WTC11 (cell line): ENCODE results near the gene SH3D19. TPM values are rescaled to one million over a fixed set of nuclear protein-coding genes. Genes with fewer than 3 reads are reported as not detected.

ENCODE experiments used
- ATAC-seq: fragments of 200-7000 bp; cut with Tn5 transposase; 2 replicates; pipeline ENCODE4 v1.10.0; 2021; ENCODE audit warnings: mild to moderate bottlenecking, moderate library complexity
- CTCF ChIA-PET: fragments of 300-600 bp; sonication (Branson Sonifier 250); formaldehyde crosslinking; loops from one replicate; lab custom pipeline; 2021; ENCODE audit warnings: antibody characterized with exemption; lab: Charles Lee
- POLR2A ChIA-PET: fragments of 350-600 bp; sonication (Branson Sonifier 250); formaldehyde crosslinking; loops from one replicate; lab custom pipeline; 2021; ENCODE audit warnings: antibody characterized with exemption; lab: Charles Lee
- DNase-seq: peaks from one replicate; pipeline ENCODE4 v3.0.0; 2021; ENCODE audit warnings: low spot score
- H3K27ac Mint-ChIP-seq: 2 replicates; pipeline ENCODE4 v1.8.0; 2021; ENCODE audit warnings: mixed read lengths
- H3K27me3 Mint-ChIP-seq: 2 replicates; pipeline ENCODE4 v1.8.0; 2021; ENCODE audit warnings: low read depth, mild to moderate bottlenecking, moderate library complexity, mixed read lengths
- H3K36me3 Mint-ChIP-seq: 2 replicates; pipeline ENCODE4 v1.8.0; 2021; ENCODE audit warnings: mixed read lengths
- H3K4me1 Mint-ChIP-seq: 2 replicates; pipeline ENCODE4 v1.8.0; 2022; ENCODE audit warnings: mixed read lengths
- H3K4me3 Mint-ChIP-seq: 2 replicates; pipeline ENCODE4 v1.8.0; 2021; ENCODE audit warnings: mild to moderate bottlenecking, moderate library complexity, mixed read lengths
- H3K9me3 Mint-ChIP-seq: 2 replicates; pipeline ENCODE4 v1.8.0; 2021; ENCODE audit warnings: mixed read lengths
- ARID4B ChIP-seq: sonication (generic); formaldehyde crosslinking; IDR thresholded peaks from 2 replicates; pipeline ENCODE4 v1.8.0; 2023; ENCODE audit warnings: missing genetic modification reagents, mild to moderate bottlenecking, borderline replicate concordance
- ATF3 ChIP-seq: sonication (generic); formaldehyde crosslinking; conservative IDR thresholded peaks from 2 replicates; pipeline ENCODE4 v1.8.1; 2022; ENCODE audit warnings: mild to moderate bottlenecking, missing genetic modification reagents
- CBFB ChIP-seq: sonication (generic); formaldehyde crosslinking; IDR thresholded peaks from 2 replicates; pipeline ENCODE4 v1.8.1; 2022; ENCODE audit warnings: mild to moderate bottlenecking, low read depth, missing genetic modification reagents
- CTCF ChIP-seq: fragments of 200-600 bp; IDR thresholded peaks from 2 replicates; pipeline ENCODE4 v1.8.0; 2022; ENCODE audit warnings: antibody characterized with exemption
- ERG ChIP-seq: fragments of 250-450 bp; sonication (Bioruptor Pico); IDR thresholded peaks from 2 replicates; pipeline ENCODE4 v1.8.0; 2021; ENCODE audit warnings: mild to moderate bottlenecking
- ESRRA ChIP-seq: sonication (generic); formaldehyde crosslinking; IDR thresholded peaks from 2 replicates; pipeline ENCODE4 v1.8.1; 2022; ENCODE audit warnings: mild to moderate bottlenecking, missing genetic modification reagents, borderline replicate concordance
- ETV6 ChIP-seq: sonication (generic); formaldehyde crosslinking; IDR thresholded peaks from 2 replicates; pipeline ENCODE4 v1.8.1; 2022; ENCODE audit warnings: mild to moderate bottlenecking, missing genetic modification reagents
- FOXK1 ChIP-seq: sonication (generic); formaldehyde crosslinking; IDR thresholded peaks from 2 replicates; pipeline ENCODE4 v1.8.0; 2022; ENCODE audit warnings: mild to moderate bottlenecking, moderate library complexity, missing genetic modification reagents
- FOXP1 ChIP-seq: sonication (generic); formaldehyde crosslinking; IDR thresholded peaks from 2 replicates; pipeline ENCODE4 v1.8.0; 2022; ENCODE audit warnings: missing genetic modification reagents, mild to moderate bottlenecking, moderate library complexity, borderline replicate concordance
- JAZF1 ChIP-seq: fragments of 250-450 bp; sonication (Bioruptor Pico); IDR thresholded peaks from 2 replicates; pipeline ENCODE4 v1.9.0; 2021; ENCODE audit warnings: moderate library complexity, mild to moderate bottlenecking, inconsistent platforms
- JUN ChIP-seq: sonication (generic); formaldehyde crosslinking; IDR thresholded peaks from 2 replicates; pipeline ENCODE4 v1.8.0; 2023; ENCODE audit warnings: mild to moderate bottlenecking, missing genetic modification reagents
- KAT7 ChIP-seq: sonication (generic); formaldehyde crosslinking; IDR thresholded peaks from 2 replicates; pipeline ENCODE4 v1.8.1; 2023; ENCODE audit warnings: missing genetic modification reagents, mild to moderate bottlenecking, borderline replicate concordance
- NFE2L1 ChIP-seq: sonication (generic); formaldehyde crosslinking; IDR thresholded peaks from 2 replicates; pipeline ENCODE4 v1.8.1; 2023; ENCODE audit warnings: missing genetic modification reagents
- PREB ChIP-seq: sonication (generic); formaldehyde crosslinking; IDR thresholded peaks from 2 replicates; pipeline ENCODE4 v1.8.1; 2022; ENCODE audit warnings: mild to moderate bottlenecking, missing genetic modification reagents, moderate library complexity, borderline replicate concordance
- SOX15 ChIP-seq: fragments of 250-450 bp; sonication (Bioruptor Pico); IDR thresholded peaks from 2 replicates; pipeline ENCODE4 v1.9.0; 2021; ENCODE audit warnings: mild to moderate bottlenecking
- TEAD1 ChIP-seq: sonication (generic); formaldehyde crosslinking; IDR thresholded peaks from 2 replicates; pipeline ENCODE4 v1.8.0; 2022; ENCODE audit warnings: mild to moderate bottlenecking, missing genetic modification reagents
- TP53 ChIP-seq: sonication (generic); formaldehyde crosslinking; IDR thresholded peaks from 2 replicates; pipeline ENCODE4 v1.8.1; 2023; ENCODE audit warnings: mild to moderate bottlenecking, missing genetic modification reagents
- ZBTB21 ChIP-seq: sonication (generic); formaldehyde crosslinking; IDR thresholded peaks from 2 replicates; pipeline ENCODE4 v1.8.1; 2023; ENCODE audit warnings: mild to moderate bottlenecking, missing genetic modification reagents, borderline replicate concordance
- ZNF138 ChIP-seq: sonication (generic); formaldehyde crosslinking; conservative IDR thresholded peaks from 2 replicates; pipeline ENCODE4 v1.8.1; 2022; ENCODE audit warnings: mild to moderate bottlenecking, moderate library complexity, missing genetic modification reagents
- ZNF425 ChIP-seq: fragments of 250-450 bp; sonication (Bioruptor Pico); conservative IDR thresholded peaks from 2 replicates; pipeline ENCODE4 v1.9.0; 2021; ENCODE audit warnings: mild to moderate bottlenecking
- ZNF671 ChIP-seq: fragments of 250-450 bp; sonication (Bioruptor Pico); IDR thresholded peaks from 2 replicates; pipeline ENCODE4 v1.8.0; 2021; ENCODE audit warnings: mild to moderate bottlenecking
- total RNA-seq: library from RNA; stranded (reverse); gene quantifications from 3 replicates; pipeline ENCODE4 v1.2.3, GENCODE V29; 2021
- TF ChIP-seq, protein P1 (sequence below): sonication (generic); formaldehyde crosslinking; IDR thresholded peaks from 2 replicates; pipeline ENCODE4 v1.8.1; 2023; ENCODE audit warnings: mild to moderate bottlenecking, missing genetic modification reagents, moderate library complexity

SH3D19 gene
- total RNA-seq, 1 experiment from 2014 or later = 41.6 TPM

DNA sequence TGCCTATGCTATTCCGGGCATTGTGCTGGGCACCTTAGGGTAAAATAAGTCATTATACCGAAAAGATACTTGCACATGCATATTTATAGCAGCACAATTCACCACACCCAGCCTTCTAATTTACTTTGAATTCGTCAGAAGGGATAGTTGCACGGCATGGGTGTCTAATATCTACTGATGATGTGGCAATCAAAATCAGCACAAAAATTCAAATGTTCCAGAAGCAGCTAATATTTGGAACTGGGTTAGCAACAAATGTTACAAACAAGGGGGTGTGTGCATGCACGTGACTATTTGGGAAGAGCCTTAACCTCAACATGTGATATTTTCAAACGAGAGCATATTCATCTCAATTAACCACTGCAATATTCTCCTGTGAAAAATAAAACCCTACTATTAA, 128.2 kb downstream of the SH3D19 start (continued):
- TF ChIP-seq ERG (CRISPR knock-in tag) (no peak), PREB (CRISPR knock-in tag) (no peak), ZNF425 (CRISPR knock-in tag) (no peak), ARID4B (CRISPR knock-in tag) (no peak), TP53 (CRISPR knock-in tag) (no peak), JAZF1 (CRISPR knock-in tag) (no peak), ETV6 (CRISPR knock-in tag) (no peak), FOXK1 (no peak)

DNA sequence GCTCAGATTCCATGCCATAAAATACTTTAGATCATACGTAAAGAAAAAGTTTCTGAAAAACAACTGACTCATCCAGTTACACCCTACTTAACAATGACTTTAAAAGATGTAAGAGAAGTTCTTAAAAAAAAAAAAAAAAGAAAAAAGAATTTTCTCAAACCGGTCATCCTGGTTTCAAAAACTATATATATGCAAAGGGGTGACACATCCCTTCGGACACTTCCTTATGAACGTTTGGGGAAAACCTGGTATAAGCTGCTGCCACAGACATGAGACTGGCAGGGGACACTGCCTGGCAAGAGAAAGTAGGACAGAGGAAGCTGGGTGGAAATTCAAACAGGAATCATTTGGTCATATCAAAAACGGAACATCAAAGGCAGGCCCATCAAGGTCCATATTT, 129.6 kb downstream of the SH3D19 start:
- Mint-ChIP-seq H3K27me3 (no peaks in the 10 kb centered on the region), H3K9me3 (peaks cover 16% of the 10 kb centered on the region), H3K4me1 (no peaks in the 10 kb centered on the region), H3K36me3 (peaks cover 18% of the 10 kb centered on the region), H3K27ac (no peak overlapping the region), H3K4me3 (no peak overlapping the region)
- POLR2A ChIA-PET = interaction anchor here (0.7 to 1.2 kb wide), 3 partner anchors 19 to 81 kb away, joined by 3 to 14 read pairs (median 4); partner anchors contain the start of gene PRSS48
- DNase-seq (no peak), ATAC-seq (no peak)
- CTCF ChIA-PET = no interaction called here
- TF ChIP-seq ESRRA = no peak
- TF ChIP-seq ZNF671 = no peak
- TF ChIP-seq ATF3 (CRISPR knock-in tag) = no peak
- TF ChIP-seq, protein P1, sequence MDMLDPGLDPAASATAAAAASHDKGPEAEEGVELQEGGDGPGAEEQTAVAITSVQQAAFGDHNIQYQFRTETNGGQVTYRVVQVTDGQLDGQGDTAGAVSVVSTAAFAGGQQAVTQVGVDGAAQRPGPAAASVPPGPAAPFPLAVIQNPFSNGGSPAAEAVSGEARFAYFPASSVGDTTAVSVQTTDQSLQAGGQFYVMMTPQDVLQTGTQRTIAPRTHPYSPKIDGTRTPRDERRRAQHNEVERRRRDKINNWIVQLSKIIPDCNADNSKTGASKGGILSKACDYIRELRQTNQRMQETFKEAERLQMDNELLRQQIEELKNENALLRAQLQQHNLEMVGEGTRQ (CRISPR knock-in tag) = no peak
- no peak for TF ChIP-seq CTCF
- no peak for TF ChIP-seq FOXP1 (CRISPR knock-in tag)
- no peak for TF ChIP-seq JUN (CRISPR knock-in tag)
- no peak for TF ChIP-seq ZNF138
- TF ChIP-seq NFE2L1 (CRISPR knock-in tag) = no peak
- no peak for TF ChIP-seq CBFB (CRISPR knock-in tag)
- TF ChIP-seq SOX15 = no peak
- no peak for TF ChIP-seq TEAD1 (CRISPR knock-in tag)
- TF ChIP-seq KAT7 (CRISPR knock-in tag) = no peak
- TF ChIP-seq ZBTB21 (CRISPR knock-in tag) = no peak
